ENCODE measurements around the gene LIMA1.
"Not testable (repeated sequence)": the region's sequence is repeated elsewhere in the genome, so short reads cannot be mapped to it uniquely, and the experiment has no call there.

Gene LIMA1

GRCh38 chr12:50248411-50248810, 34.9 kb downstream of the LIMA1 start:
- DNase-seq (ENCODE audit: low spot score), result no peak
- no peak for FAIRE-seq

DNA sequence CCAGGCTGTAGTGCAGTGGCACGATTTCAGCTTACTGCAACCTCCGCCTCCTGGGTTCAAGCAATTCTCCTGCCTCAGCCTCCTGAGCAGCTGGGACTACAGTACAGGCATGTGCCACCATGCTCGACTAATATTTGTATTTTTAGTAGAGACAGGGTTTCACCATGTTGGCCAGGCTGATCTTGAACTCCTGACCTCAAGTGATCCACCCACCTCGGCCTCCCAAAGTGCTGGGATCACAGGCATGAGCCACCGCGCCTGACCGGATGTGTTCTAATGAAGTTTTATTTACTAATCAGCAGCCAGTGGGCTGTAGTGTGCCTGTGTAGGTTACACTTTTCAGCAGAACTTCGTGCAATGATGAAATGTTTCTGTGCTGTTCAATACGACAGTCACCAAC, 35.7 kb downstream of the LIMA1 start:
- FAIRE-seq; DNase-seq (ENCODE audit: low spot score): not testable (repeated sequence)

- FAIRE-seq (peak; percentile 97), DNase-seq (ENCODE audit: low spot score) (peak; percentile 99)
Measured at GRCh38 chr12:50246873-50247612, 36.3 kb downstream of the LIMA1 start.

DNA sequence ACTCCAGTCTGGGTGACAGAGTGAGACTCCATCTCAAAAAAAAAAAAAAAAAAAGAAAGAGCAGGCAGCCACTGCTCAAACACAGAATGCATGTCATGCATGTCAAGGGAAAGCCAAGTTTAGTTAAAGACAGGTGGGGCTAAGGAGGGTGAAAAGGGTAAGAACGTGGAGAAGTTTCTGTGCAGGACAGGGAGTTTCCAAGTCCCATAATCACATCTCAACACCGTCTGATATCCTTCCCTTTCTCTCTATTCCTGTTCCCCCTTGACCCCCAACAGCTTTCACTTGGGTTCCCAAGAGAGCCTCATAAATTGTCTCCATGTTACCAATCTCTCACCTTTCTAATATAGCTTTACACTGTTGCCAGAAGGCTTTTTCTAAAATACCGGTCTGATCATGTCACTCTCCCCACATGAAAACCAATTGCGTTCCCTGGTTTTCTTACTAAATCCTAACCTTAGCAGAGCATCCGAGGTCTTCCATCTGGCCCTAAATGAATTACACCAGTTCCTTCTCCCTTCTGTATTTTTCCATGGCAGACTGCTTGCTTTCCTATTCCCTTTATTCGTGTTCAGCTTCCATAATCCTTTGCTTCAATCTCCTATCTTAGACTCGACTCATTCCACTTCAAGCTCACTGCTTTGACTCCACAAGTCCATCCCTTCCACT, 37.0 kb downstream of the LIMA1 start:
- DNase-seq (ENCODE audit: low spot score) (no peak), FAIRE-seq (no peak)

DNA sequence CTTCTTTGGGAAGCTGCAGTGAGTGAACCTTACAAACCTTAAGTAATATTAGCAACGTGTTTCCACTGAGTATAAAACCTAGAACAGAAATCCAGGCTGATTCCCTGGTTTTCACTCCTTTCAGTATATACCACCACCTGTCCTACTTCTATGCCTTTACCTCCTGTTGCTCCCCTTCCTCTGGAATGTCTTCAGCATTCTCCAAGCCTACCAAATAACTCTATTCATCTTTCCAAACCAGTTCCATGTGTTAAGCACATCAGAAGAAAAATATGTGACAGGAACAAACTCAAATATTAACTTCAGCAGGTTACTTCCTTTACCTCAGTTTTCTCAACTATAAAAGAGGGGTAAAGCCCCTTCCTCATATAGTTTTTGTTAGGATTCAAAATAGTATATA, 39.8 kb downstream of the LIMA1 start:
- FAIRE-seq, result no peak
- DNase-seq (ENCODE audit: low spot score), result no peak

GRCh38 chr12:50242751-50243191, 40.5 kb downstream of the LIMA1 start:
- FAIRE-seq (peak; percentile 77), DNase-seq (ENCODE audit: low spot score) (peak; percentile 68)

DNA sequence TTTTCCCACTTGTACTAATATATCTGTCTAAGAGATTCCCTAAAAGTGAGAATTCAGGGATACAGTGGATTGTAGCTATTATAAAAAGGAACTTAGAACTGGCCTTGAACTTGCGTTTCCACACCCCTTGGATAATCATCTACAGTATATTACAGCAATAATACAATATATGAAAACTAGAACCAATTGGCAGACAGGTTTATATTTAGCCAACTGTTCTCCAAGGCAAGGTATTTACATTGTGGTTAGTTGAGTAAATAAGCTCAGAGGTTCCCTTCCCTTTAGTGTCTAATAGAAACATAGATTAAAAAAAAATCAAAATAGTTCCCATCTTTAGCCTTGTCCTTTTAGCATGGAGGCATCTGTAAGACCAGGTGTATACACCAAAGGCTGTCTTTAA, 42.1 kb downstream of the LIMA1 start:
- no peak for DNase-seq (ENCODE audit: low spot score)

GRCh38 chr12:50240792-50241114, 42.6 kb downstream of the LIMA1 start:
- no peak for FAIRE-seq

More for the DNA sequence above, 42.1 kb downstream of the LIMA1 start:
- no peak for FAIRE-seq

GRCh38 chr12:50240096-50240791, 43.1 kb downstream of the LIMA1 start:
- no peak for FAIRE-seq
- no peak for DNase-seq (ENCODE audit: low spot score)

More at GRCh38 chr12:50240792-50241114, 42.6 kb downstream of the LIMA1 start:
- DNase-seq (ENCODE audit: low spot score), result no peak

DNA sequence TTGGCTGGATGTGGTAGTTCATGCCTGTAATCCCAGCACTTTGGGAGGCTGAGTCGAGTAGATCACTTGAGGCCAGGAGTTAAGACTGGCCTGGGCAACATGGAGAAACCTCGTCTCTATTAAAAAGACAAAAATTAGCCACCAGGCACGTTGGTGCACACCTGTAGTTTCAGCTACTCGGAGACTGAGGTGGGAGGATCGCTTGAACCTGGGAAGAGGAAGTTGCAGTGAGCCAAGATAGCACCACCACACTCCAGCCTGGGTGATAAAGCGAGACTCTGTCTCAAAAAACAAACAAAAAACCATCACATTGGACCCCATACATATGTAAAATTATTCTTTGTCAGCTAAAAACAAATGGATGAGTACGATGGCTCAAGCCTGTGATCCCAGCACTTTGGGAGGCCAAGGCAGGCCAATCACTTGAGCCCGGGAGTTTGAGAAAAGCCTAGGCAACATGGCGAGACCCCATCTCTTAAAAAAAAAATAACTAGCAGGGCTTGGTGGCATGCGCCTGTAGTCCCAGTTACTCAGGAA, 43.9 kb downstream of the LIMA1 start:
- FAIRE-seq (no peak), DNase-seq (ENCODE audit: low spot score) (no peak)

DNA sequence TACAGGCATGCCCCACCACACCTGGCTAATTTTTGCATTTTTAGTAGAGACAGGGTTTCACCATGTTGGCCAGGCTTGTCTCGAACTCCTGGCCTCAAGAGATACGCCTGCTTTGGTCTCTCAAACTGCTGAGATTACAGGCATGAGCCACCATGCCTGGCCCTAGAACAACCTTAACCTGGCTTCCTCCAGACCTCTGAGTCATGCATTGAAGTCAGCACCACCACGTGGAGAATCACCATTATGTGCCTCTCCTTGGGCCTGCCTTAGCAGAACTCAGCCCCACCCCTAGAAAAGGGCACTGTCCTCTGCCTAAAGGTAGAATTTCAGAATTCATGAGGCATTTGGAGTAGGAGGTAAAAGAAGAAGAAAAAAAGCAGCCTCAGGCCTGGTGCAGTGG, 49.0 kb downstream of the LIMA1 start:
- DNase-seq (ENCODE audit: low spot score), result peak; percentile 48
- no peak for FAIRE-seq

DNA sequence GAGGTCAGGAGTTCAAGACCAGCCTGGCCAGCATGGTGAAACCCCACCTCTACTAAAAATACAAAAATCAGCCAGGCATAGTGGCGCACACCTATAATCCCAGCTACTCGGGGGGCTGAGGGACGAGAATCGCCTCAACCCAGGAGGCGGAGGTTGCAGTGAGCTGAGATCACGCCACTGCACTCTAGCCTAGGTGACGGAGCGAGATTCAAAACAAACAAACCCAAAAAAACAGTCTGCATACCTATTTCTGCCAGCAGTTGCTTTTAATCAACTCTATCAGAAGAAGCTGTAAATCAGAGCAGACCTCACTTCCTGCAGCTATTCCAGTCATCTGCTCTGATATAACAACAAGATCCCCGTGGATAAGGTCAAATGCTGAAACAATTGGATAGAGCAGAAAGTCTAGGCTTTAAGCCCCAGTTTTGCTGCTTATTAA, 50.5 kb downstream of the LIMA1 start:
- FAIRE-seq (no peak), DNase-seq (ENCODE audit: low spot score) (no peak)

GRCh38 chr12:50232206-50232605, 51.1 kb downstream of the LIMA1 start:
- no peak for DNase-seq (ENCODE audit: low spot score)
- no peak for FAIRE-seq

- DNase-seq (ENCODE audit: low spot score), result no peak
- FAIRE-seq, result no peak
Measured at GRCh38 chr12:50231346-50231745, 52.0 kb downstream of the LIMA1 start.

- FAIRE-seq, result no peak
- no peak for DNase-seq (ENCODE audit: low spot score)
Measured at GRCh38 chr12:50230217-50230616, 53.1 kb downstream of the LIMA1 start.

DNA sequence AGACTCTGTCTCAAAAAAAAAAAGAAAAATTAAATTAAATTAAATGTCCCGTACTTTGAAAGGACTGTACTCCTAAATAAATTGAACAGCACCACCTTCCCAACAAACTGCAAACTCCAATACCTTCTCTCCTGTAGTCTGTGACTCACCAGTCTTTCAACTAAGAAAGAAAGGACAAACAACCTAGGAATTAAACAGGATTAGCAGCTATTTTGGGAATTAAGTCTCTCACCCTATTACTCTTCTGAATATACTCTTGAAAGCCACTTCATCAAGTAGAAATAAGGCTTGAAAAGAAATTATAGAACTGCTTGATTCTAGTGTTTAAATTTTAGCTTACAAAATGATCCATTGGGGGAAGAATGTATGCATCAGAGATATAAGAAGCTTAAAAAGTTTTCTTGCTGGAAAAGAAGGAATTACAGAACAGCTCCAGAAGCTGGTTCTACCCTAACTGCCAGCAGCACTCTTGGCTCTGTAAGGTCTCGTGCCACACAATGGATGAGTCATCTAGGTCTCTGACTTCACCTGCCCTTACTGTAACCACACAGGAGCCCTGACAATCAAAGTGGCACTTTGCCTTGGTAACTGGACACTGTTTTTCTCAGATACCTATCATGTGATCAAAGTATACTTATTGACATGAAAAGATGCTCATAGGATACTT, 59.2 kb downstream of the LIMA1 start:
- DNase-seq (ENCODE audit: low spot score) (peak; percentile 82), FAIRE-seq (peak; percentile 46)

- DNase-seq (ENCODE audit: low spot score) (peak; percentile 74), FAIRE-seq (peak; percentile 78)
Measured at GRCh38 chr12:50222275-50222783, 61.0 kb downstream of the LIMA1 start.

DNA sequence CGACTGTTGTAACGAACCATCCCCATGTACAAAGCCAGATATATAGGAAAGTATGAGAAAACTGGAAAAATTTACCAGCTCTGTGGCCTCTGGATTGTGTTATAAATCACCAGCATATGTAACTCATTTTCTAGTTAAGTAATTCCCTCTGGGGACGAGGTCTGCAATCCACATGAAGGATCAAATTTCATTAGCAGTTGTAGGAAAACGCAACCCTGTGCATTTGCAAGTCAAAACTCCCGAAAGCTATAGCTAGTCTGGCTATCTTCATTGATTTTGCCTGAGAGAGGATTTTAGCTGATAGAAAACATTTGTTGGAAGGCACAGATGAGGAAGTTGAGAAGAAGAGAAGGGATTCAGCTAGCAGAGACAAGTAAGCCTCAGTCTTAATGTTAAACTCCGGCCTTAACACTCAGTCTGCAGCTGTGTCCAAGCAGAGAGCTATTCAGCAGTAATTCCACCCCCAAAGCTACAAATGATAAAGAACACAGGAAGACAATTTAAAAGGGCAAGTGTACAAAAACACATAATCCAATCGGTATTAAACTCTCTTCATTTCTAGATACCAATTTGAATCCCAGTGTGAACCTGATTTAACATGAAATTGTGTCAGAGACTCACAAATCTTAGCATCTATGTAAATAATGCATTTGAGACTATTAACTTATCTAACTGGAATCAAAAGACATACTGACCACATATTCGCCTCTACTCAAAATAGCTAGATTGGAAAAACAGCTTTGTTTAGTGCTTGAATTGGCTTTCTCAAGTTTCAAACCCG, 61.9 kb downstream of the LIMA1 start:
- DNase-seq (ENCODE audit: low spot score), result peak; percentile 33
- no peak for FAIRE-seq

DNA sequence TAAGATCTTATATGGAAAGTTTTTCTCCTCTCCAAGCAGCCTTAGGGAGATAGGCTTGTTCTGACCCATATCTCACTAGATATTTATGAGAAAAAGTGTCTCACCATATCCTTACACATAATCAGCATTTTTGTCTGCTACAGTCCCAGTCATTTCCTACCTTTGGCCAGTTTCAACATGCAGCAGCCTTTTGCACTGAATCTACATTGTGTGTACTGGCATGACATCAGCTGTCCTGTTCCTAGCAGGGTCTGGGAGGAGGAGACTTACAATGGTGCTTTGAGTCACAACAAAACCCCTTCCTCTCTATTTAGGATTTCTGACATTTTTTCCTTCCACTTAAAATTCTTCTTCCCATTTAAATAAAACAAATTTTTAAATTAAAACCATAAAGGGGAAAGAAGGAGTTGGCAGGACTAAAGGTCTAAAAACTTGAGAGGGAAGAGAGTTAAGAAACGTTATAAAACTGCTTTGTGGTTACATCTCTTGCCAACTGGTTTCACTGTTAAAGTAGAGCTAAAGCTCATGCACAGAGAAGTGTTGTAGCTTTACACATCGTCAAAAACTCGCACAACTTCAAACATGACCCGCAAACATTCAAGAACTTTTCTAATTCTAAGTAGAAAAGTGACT, 62.8 kb downstream of the LIMA1 start:
- FAIRE-seq (no peak), DNase-seq (ENCODE audit: low spot score) (peak; percentile 46)

GRCh38 chr12:50219544-50219943, 63.8 kb downstream of the LIMA1 start:
- no peak for FAIRE-seq

More at GRCh38 chr12:50219544-50219943, 63.8 kb downstream of the LIMA1 start:
- DNase-seq (ENCODE audit: low spot score), result no peak
